HG02981 (cell line): Measurements from ENCODE around the gene CD163.
"Not testable (repeated sequence)": the region's sequence is repeated elsewhere in the genome, so short reads cannot be mapped to it uniquely, and the experiment has no call there.

Source experiments
- ATAC-seq: cut with Tn5 transposase; IDR thresholded peaks from one replicate; pipeline ENCODE4 v1.9.1; 2021; ENCODE audit warnings: mild to moderate bottlenecking, moderate library complexity; ENCODE audit not compliant: unreplicated experiment

The CD163 gene

GRCh38 chr12:7503686-7504415, at the start of gene CD163:
CD163 (minus strand) TSS chr12:7503777; CDS start chr12:7503690, 87 bp downstream.
- ATAC-seq: no peak

DNA sequence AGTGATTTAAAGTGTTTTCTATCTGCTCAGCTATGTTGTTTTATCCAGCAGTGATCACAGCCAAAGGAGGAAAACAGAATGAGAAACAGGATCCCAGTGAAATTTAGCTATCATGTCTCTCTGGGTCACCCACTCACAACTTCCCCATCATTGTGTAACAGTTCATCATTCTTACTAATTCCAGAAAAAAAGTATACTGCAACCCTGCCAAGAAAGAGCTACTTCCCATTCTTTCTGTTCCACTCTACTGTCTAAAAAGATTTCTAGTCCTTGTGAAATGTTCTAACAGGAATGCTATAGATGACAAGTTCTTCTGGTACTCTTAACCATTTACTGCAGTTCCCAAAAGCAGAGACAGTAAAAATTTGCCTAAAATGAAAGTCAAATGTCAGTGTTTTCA, 39.2 kb upstream of the CD163 start:
- no peak for ATAC-seq

DNA sequence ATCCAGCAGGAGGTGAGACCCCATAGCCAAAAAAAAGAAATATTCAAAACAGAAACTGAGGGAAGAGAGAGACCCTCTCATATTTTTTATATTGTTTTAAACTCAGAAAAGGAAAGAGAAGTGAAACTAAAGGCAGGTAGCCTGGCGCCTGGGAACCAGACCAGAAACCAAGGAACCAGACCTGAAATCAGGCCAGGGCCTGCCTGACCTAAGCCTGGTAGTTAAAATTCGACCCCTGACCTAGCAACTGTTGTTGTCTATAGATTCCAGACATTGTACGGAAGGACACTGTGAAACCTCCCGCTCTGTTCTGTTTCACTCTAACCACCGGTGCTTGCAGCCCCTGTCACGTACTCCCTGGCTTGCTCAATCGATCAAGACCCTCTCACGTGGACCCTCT, 38.5 kb upstream of the CD163 start:
- ATAC-seq: no peak

- no peak for ATAC-seq
These were observed 10.8 kb upstream of the CD163 start for GRCh38 chr12:7514416-7514815.

DNA sequence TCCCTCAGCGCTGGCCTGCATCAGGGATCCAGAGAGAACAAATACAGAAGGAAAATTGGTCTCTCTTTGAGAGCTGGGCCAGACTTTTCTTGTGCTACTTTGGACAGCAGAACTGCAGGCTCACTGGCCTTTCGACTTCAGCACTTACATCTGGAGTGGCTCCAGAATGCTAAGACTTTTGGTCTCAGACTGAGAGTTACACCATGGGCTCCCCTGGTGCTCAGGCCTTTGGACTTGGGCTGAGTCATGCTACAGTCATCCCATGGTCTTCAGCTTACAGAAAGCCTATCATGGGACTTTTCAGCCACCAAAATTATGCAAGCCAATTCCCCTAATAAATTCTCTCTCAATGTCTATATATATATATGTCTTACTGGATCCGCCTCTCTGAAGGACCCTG, 9.0 kb upstream of the CD163 start:
- no peak for ATAC-seq

- ATAC-seq: not testable (repeated sequence)
These were observed 6.4 kb upstream of the CD163 start for GRCh38 chr12:7509793-7510470.

DNA sequence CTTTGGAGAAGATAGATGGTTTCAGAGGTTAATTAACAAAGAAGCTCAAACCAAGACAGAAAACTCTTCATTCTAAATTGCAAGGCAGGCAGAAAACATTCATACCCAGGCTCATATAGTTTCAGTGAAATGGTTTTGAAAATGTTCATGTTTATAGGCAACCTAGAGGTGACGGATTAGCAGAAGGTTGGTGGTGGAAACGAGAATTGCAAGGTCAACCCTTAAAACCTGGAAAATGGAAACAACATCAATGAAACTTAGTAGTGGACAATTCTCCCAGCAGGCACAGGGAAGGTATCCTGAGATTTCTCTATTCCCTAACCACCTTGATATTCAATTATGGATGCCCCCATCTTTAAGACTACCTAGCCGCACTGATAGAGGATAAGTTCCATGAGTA, 965 bp downstream of the CD163 start:
- ATAC-seq: no peak

- ATAC-seq: no peak
These were observed 2.5 kb downstream of the CD163 start for GRCh38 chr12:7501031-7501588.

DNA sequence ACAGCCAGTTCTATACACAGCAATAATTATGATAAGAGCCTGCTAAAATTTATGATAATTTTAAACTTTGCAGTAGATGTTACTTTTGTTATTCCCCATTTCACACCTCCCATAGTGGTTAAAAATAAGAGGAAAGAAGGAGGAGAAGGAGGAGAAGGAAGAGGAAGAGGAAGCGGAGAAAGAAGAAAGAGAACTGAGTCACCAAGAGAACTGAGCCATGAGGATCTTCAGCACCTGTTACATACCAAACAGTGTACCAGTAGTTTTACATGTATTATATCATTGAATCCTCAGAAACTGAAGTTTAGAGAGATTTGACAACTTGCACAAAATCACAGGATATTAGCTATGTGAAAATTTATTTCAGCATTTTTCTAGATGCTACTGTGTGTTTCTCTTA, 3.9 kb downstream of the CD163 start:
- no peak for ATAC-seq

- no peak for ATAC-seq
These were observed 4.8 kb downstream of the CD163 start for GRCh38 chr12:7498809-7499208.

DNA sequence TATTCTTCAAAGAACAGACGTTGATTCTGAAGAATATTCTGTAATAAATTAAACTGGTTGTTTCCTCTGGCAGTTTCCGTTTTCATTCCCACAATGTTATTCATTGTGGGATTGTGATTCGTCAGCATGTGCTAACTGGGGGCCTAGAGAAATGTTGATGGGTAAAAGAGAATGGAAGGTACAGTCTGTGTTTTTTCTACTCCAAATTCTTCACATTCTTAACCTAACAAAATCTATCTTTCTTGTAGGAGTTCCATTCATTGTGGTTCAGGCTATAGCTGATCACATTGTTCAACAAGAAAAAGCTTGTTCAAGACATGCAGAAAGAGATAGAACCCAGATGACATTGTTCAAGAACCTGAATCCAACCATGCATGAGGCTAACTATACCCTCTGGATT, 5.9 kb downstream of the CD163 start:
- no peak for ATAC-seq

- no peak for ATAC-seq
These were observed 7.1 kb downstream of the CD163 start for GRCh38 chr12:7496451-7496850.

- ATAC-seq: no peak
These were observed 8.4 kb downstream of the CD163 start for GRCh38 chr12:7495136-7495535.

- no peak for ATAC-seq
These were observed 10.6 kb downstream of the CD163 start for GRCh38 chr12:7493006-7493405.

- no peak for ATAC-seq
These were observed 17.1 kb downstream of the CD163 start for GRCh38 chr12:7486512-7486911.

- no peak for ATAC-seq
These were observed 18.5 kb downstream of the CD163 start for GRCh38 chr12:7485095-7485494.

DNA sequence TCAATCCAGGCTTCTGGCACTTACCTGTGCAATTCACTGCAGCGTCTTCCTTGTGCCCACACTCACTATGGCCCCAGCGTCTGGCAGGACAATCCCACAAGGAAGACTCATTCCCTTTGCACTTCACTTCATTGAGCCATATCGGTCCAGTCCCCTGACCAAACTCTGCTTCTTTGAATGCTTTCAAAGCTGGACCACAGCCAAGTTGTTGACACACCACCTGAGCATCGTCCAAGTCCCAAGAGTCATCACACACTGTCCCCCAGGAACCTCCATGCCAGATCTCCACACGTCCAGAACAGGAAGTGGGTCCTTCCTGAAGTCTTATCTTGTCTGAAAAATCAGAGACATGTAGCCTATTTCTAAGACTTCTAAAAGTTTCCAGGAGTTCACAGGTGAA, 20.2 kb downstream of the CD163 start:
- ATAC-seq: no peak

DNA sequence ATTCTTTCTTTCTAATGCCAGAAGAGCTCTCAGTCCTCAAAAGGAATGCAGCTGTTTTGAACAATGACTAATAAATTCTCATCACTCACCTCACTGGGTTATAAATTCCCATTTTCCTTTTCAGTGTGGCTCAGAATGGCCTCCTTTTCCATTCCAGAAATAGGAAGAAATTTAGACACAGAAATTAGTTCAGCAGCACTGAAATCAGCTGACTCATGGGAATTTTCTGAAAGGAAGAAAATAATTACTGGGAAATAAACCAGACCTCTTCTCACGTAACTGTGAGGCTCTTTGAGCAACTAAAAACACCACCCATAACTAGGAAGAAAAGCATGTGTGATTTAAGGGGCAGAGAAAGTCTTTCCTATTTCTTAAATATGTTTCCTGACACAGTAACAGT, 23.8 kb downstream of the CD163 start:
- no peak for ATAC-seq

DNA sequence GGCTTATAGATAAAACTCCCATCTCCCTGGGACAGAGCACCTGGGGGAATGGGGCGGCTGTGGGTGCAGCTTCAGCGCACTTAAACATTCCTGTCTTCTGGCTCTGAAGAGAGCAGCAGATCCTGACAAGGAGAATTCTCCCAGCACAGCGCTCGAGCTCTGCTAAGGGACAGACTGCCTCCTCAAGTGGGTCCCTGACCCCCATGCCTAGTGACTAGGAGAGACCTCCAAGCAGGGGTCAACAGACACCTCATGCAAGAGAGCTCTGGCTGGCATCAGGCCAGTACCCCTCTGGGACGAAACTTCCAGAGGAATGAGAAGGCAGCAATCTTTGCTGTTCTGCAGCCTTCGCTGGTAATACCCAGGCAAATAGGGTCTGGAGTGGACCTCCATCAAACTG, 31.5 kb downstream of the CD163 start:
- ATAC-seq: no peak

- ATAC-seq: peak; percentile 67
These were observed 43.0 kb downstream of the CD163 start for GRCh38 chr12:7460375-7461259.

DNA sequence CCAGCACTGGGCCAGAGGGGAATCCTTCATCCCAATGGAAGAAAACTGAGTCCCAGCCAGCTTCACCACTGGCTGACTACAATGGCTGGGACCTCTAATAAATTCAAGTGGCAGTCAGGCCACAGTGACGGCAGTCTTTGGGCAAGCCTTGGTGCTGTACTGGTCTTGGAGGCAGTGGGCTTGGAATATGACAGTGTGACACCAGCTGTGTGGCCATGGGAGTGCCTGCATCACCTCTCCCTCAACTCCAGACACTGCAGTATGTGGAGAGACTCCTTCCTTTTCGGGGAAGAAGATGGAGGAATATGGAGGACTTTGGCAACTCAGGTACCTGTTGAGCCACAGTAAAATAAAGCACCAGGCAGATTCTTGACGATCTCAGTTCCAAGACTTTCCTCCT, 43.6 kb downstream of the CD163 start:
- no peak for ATAC-seq
